Motor neuron (in vitro differentiated cells): ENCODE results near the gene SCN4A. TPM values are rescaled to one million over a fixed set of nuclear protein-coding genes. Genes with fewer than 3 reads are reported as not detected.

Experiments
- total RNA-seq, 8 experiments: library from RNA; unstranded; fragments of 300-600 nt; gene quantifications; 2 replicates each; pipeline versions ENCODE4 v1.2.3 to v1.2.4, GENCODE V29; 2022

SCN4A gene
- total RNA-seq, 8 experiments from 2014 or later = 0.04 to 2.1 (median 1.0) TPM

Other genes starting within 250 kb of the SCN4A start
- gene STRADA, start 231.1 kb downstream of the SCN4A start, total RNA-seq = 10 to 100 TPM; 23.3 to 88.1 (median 33.4) TPM
- 10 to 100 TPM; 44.4 to 93.5 (median 54.2) TPM for gene CCDC47, start 199.3 kb downstream of the SCN4A start, total RNA-seq
- 100 to 1,000 TPM in 3 of 8 experiments, 10 to 100 TPM in 5; 62.4 to 169 (median 85.4) TPM for gene DDX42, start 198.7 kb downstream of the SCN4A start, total RNA-seq
- 100 to 1,000 TPM in 1 of 8 experiments, 10 to 100 TPM in 7; 27.2 to 110 (median 71.3) TPM for gene PSMC5, start 145.5 kb downstream of the SCN4A start, total RNA-seq
- 10 to 100 TPM; 26.3 to 69.5 (median 38.7) TPM for gene FTSJ3, start 145.3 kb downstream of the SCN4A start, total RNA-seq
- gene SMARCD2, start 130.2 kb downstream of the SCN4A start, total RNA-seq = 100 to 1,000 TPM in 1 of 8 experiments, 10 to 100 TPM in 7; 10.7 to 114 (median 24.8) TPM
- under 1 TPM in 1 of 8 experiments, not detected in 7; 0.57 TPM for gene CSH2, start 99.2 kb downstream of the SCN4A start, total RNA-seq
- not detected for gene GH2, start 91.0 kb downstream of the SCN4A start, total RNA-seq
- under 1 TPM in 2 of 8 experiments, not detected in 6; 0.24 to 0.46 TPM for gene CSH1, start 76.3 kb downstream of the SCN4A start, total RNA-seq
- gene CSHL1, start 61.7 kb downstream of the SCN4A start, total RNA-seq = under 1 TPM in 5 of 8 experiments, not detected in 3; 0.14 to 0.45 (median 0.31) TPM
- not detected for gene GH1, start 54.1 kb downstream of the SCN4A start, total RNA-seq
- gene CD79B, start 40.6 kb downstream of the SCN4A start, total RNA-seq = 1 to 10 TPM in 3 of 8 experiments, under 1 TPM in 4, not detected in 1; 0.14 to 2.1 (median 0.94) TPM
- gene PRR29, start 25.4 kb upstream of the SCN4A start, total RNA-seq = 10 to 100 TPM in 1 of 8 experiments, 1 to 10 TPM in 1, under 1 TPM in 6; 0.36 to 25.1 (median 0.53) TPM
- gene ICAM2, start 47.7 kb upstream of the SCN4A start, total RNA-seq = 10 to 100 TPM in 1 of 8 experiments, 1 to 10 TPM in 2, under 1 TPM in 3, not detected in 2; 0.32 to 11.5 (median 1.0) TPM
- gene ERN1, start 157.2 kb upstream of the SCN4A start, total RNA-seq = 10 to 100 TPM in 1 of 8 experiments, 1 to 10 TPM in 7; 2.3 to 10.4 (median 5.0) TPM